Measurements from ENCODE around the gene PRKAA1.

The PRKAA1 gene

GRCh38 chr5:40778133-40778532 is 20.0 kb downstream of the PRKAA1 start:
- H3K4me3 ChIP-seq (ENCODE audit: control insufficient read depth, low read depth, low read length): no peak overlapping the region
- TF ChIP-seq CTCF (IDR thresholded peaks at IDR 0.05; ENCODE audit: control insufficient read depth, insufficient read depth, low read depth, low read length, missing control alignments): no peak
- no peak for DNase-seq (ENCODE audit: low read depth)

GRCh38 chr5:40776658-40776977 is 21.6 kb downstream of the PRKAA1 start:
- no peak for DNase-seq (ENCODE audit: low read depth)
- H3K4me3 ChIP-seq (ENCODE audit: control insufficient read depth, low read depth, low read length): no peak overlapping the region
- TF ChIP-seq CTCF (IDR thresholded peaks at IDR 0.05; ENCODE audit: control insufficient read depth, insufficient read depth, low read depth, low read length, missing control alignments): no peak

GRCh38 chr5:40775846-40776657 is 22.1 kb downstream of the PRKAA1 start:
- TF ChIP-seq CTCF (IDR thresholded peaks at IDR 0.05; ENCODE audit: control insufficient read depth, insufficient read depth, low read depth, low read length, missing control alignments): no peak
- H3K4me3 ChIP-seq (ENCODE audit: control insufficient read depth, low read depth, low read length): no peak overlapping the region
- no peak for DNase-seq (ENCODE audit: low read depth)

- no peak for DNase-seq (ENCODE audit: low read depth)
- TF ChIP-seq CTCF (IDR thresholded peaks at IDR 0.05; ENCODE audit: control insufficient read depth, insufficient read depth, low read depth, low read length, missing control alignments): no peak
- no peak overlapping the region for H3K4me3 ChIP-seq (ENCODE audit: control insufficient read depth, low read depth, low read length)
These were observed 22.9 kb downstream of the PRKAA1 start for GRCh38 chr5:40775085-40775845.

- TF ChIP-seq CTCF (IDR thresholded peaks at IDR 0.05; ENCODE audit: control insufficient read depth, insufficient read depth, low read depth, low read length, missing control alignments): no peak
- H3K4me3 ChIP-seq (ENCODE audit: control insufficient read depth, low read depth, low read length): no peak overlapping the region
- no peak for DNase-seq (ENCODE audit: low read depth)
These were observed 23.6 kb downstream of the PRKAA1 start for GRCh38 chr5:40774623-40775022.

- DNase-seq (ENCODE audit: low read depth): no peak
- no peak overlapping the region for H3K4me3 ChIP-seq (ENCODE audit: control insufficient read depth, low read depth, low read length)
- no peak for TF ChIP-seq CTCF (IDR thresholded peaks at IDR 0.05; ENCODE audit: control insufficient read depth, insufficient read depth, low read depth, low read length, missing control alignments)
These were observed 27.4 kb downstream of the PRKAA1 start for GRCh38 chr5:40770764-40771163.

Data from AG09309 (cell line).